NCI-H2081 (cell line): ENCODE data around the gene NHSL2.

Source experiments
- DNase-seq, 2 experiments: peaks; one replicate each; lab custom pipeline; 2025; lab: John Stamatoyannopoulos, UW

Gene NHSL2

GRCh38 chrX:71990518-71990917, 79.9 kb downstream of the NHSL2 start:
- DNase-seq: no peak

GRCh38 chrX:71991164-71991563, 80.5 kb downstream of the NHSL2 start:
- no peak for DNase-seq

- no peak for DNase-seq
Observed at GRCh38 chrX:71992711-71993110, 82.1 kb downstream of the NHSL2 start.

GRCh38 chrX:71993371-71993770, 82.7 kb downstream of the NHSL2 start:
- no peak for DNase-seq

GRCh38 chrX:71994601-71995000, 84.0 kb downstream of the NHSL2 start:
- no peak for DNase-seq

GRCh38 chrX:71995122-71995521, 84.5 kb downstream of the NHSL2 start:
- DNase-seq: no peak

- DNase-seq: no peak
Observed at GRCh38 chrX:71996136-71996535, 85.5 kb downstream of the NHSL2 start.

GRCh38 chrX:71996826-71997225, 86.2 kb downstream of the NHSL2 start:
- DNase-seq: no peak

- no peak for DNase-seq
Observed at GRCh38 chrX:71997320-71997719, 86.7 kb downstream of the NHSL2 start.

GRCh38 chrX:71998836-71999509, 88.3 kb downstream of the NHSL2 start:
- peak; percentile 37 to 45 for DNase-seq

GRCh38 chrX:71999535-71999934, 88.9 kb downstream of the NHSL2 start:
- no peak for DNase-seq

- no peak for DNase-seq
Observed at GRCh38 chrX:72001471-72001870, 90.8 kb downstream of the NHSL2 start.

GRCh38 chrX:72001906-72002305, 91.3 kb downstream of the NHSL2 start:
- no peak for DNase-seq

GRCh38 chrX:72002875-72003274, 92.2 kb downstream of the NHSL2 start:
- no peak for DNase-seq

- DNase-seq: no peak
Observed at GRCh38 chrX:72003811-72004750, 93.4 kb downstream of the NHSL2 start.

GRCh38 chrX:72005046-72005445, 94.4 kb downstream of the NHSL2 start:
- DNase-seq: no peak

- no peak for DNase-seq
Observed at GRCh38 chrX:72006461-72006860, 95.8 kb downstream of the NHSL2 start.

GRCh38 chrX:72009731-72010130, 99.1 kb downstream of the NHSL2 start:
- DNase-seq: no peak

GRCh38 chrX:72011734-72012133, 101.1 kb downstream of the NHSL2 start:
- DNase-seq: no peak

- DNase-seq: no peak
Observed at GRCh38 chrX:72015383-72015782, 104.7 kb downstream of the NHSL2 start.

GRCh38 chrX:72016881-72017783, 106.5 kb downstream of the NHSL2 start:
- DNase-seq: no peak
